CD4-positive, alpha-beta T cell (primary cell): ENCODE measurements around the gene ZNF516. TPM values are rescaled to one million over a fixed set of nuclear protein-coding genes. Genes with fewer than 3 reads are reported as not detected.

Experiments
- ATAC-seq: fragments of 200-7000 bp; cut with Tn5 transposase; one replicate; pipeline ENCODE4 v1.10.0; 2022; ENCODE audit warnings: mild to moderate bottlenecking; ENCODE audit not compliant: poor library complexity
- CTCF ChIA-PET: fragments of 350-600 bp; sonication (Branson Sonifier 250); formaldehyde crosslinking; loops from one replicate; lab custom pipeline; 2021; ENCODE audit warnings: antibody characterized with exemption, inconsistent platforms; lab: Charles Lee
- POLR2A ChIA-PET: fragments of 350-600 bp; sonication (Branson Sonifier 250); formaldehyde crosslinking; loops from one replicate; lab custom pipeline; 2021; ENCODE audit warnings: antibody characterized with exemption, inconsistent platforms; lab: Charles Lee
- DNase-seq, 14 experiments: peaks; one replicate each; pipeline ENCODE4 v3.0.0-alpha.2; 2013 to 2020; ENCODE audit warnings: mixed read lengths in 2 of 14
- H3K27ac ChIP-seq, 2 donors: one replicate each; pipeline versions ENCODE4 v1.5.1 to v1.7.0; 2013; ENCODE audit warnings: low read length in 2 of 2, low read depth in 1 of 2, mild to moderate bottlenecking in 1 of 2
- H3K27me3 ChIP-seq, 2 experiments: 1 replicate in 1 of 2; 2 replicates in 1 of 2; pipeline versions ENCODE4 v1.6.1 to v1.7.0; 2013; ENCODE audit warnings: low read length in 2 of 2, control low read depth in 1 of 2, mild to moderate bottlenecking in 1 of 2, moderate library complexity in 1 of 2; ENCODE audit not compliant: insufficient read depth in 2 of 2, control insufficient read depth in 1 of 2
- H3K36me3 ChIP-seq: one replicate; pipeline ENCODE4 v1.6.1; 2013; ENCODE audit warnings: low read length, control low read depth; ENCODE audit not compliant: insufficient read depth
- H3K4me1 ChIP-seq: one replicate; pipeline ENCODE4 v1.6.1; 2013; ENCODE audit warnings: low read length, control low read depth; ENCODE audit not compliant: insufficient read depth
- H3K4me3 ChIP-seq: one replicate; pipeline ENCODE4 v1.5.1; 2013; ENCODE audit warnings: mild to moderate bottlenecking, low read length, moderate library complexity
- H3K9me3 ChIP-seq, 2 experiments: 1 replicate in 1 of 2; 2 replicates in 1 of 2; pipeline versions ENCODE4 v1.6.1 to v1.7.0; 2013; ENCODE audit warnings: low read length in 2 of 2, mild to moderate bottlenecking in 2 of 2, control low read depth in 1 of 2, moderate library complexity in 1 of 2; ENCODE audit not compliant: control insufficient read depth in 1 of 2, insufficient read depth in 1 of 2
- H3K27ac Mint-ChIP-seq: one replicate; pipeline ENCODE4 v1.8.0; 2020; ENCODE audit warnings: mixed read lengths
- H3K27me3 Mint-ChIP-seq: one replicate; pipeline ENCODE4 v1.8.0; 2021; ENCODE audit warnings: mixed read lengths
- H3K36me3 Mint-ChIP-seq: one replicate; pipeline ENCODE4 v1.8.0; 2021; ENCODE audit warnings: low read depth, mixed read lengths
- H3K4me1 Mint-ChIP-seq: one replicate; pipeline ENCODE4 v1.8.0; 2021; ENCODE audit warnings: low read depth, mixed read lengths
- H3K4me3 Mint-ChIP-seq: one replicate; pipeline ENCODE4 v1.8.0; 2020; ENCODE audit warnings: mild to moderate bottlenecking, mixed read lengths
- H3K9me3 Mint-ChIP-seq: one replicate; pipeline ENCODE4 v1.8.0; 2020; ENCODE audit warnings: mixed read lengths
- CTCF ChIP-seq: fragments of 200-600 bp; IDR thresholded peaks from one replicate; pipeline ENCODE4 v1.8.0; 2022; ENCODE audit warnings: antibody characterized with exemption, mild to moderate bottlenecking
- intact Hi-C, 2 experiments: fragments of 100-400 bp; cut with DNase I in 1 of 2; cut with micrococcal nuclease in 1 of 2; formaldehyde crosslinking; loops; one replicate each; pipeline versions ENCODE4 v1.15.1 to v1.9.0; 2023 to 2025; cut with DNase I, micrococcal nuclease
- total RNA-seq, 174 experiments: library from RNA in 2 of 174; stranded (reverse) in 2 of 174; gene quantifications; one replicate each; pipeline ENCODE4 v1.2.3 and lab custom pipeline; 2021 to 2026

The ZNF516 gene
- total RNA-seq, 2 experiments from 2014 or later, result 22.4 to 29.3 TPM

- Mint-ChIP-seq H3K9me3 (no peaks in the 10 kb centered on the region), H3K4me3 (no peak overlapping the region), H3K4me1 (peaks cover 43% of the 10 kb centered on the region), H3K36me3 (no peaks in the 10 kb centered on the region), H3K27me3 (no peaks in the 10 kb centered on the region), H3K27ac (no peak overlapping the region)
- Histone ChIP-seq H3K4me1 (peaks cover 34% of the 10 kb centered on the region), H3K36me3 (no peaks in the 10 kb centered on the region), H3K27me3 (peaks cover 0 to 2% of the 10 kb centered on the region in 2 experiments), H3K4me3 (no peak overlapping the region), H3K27ac (no peak overlapping the region), H3K9me3 (no peaks in the 10 kb centered on the region)
- ChIA-PET CTCF (no interaction called here), POLR2A (interaction anchor here (1.2 kb wide), 1 partner anchor 332 kb away, joined by 6 read pairs; no protein-coding TSS in a partner anchor)
- TF ChIP-seq CTCF, result no peak
- ATAC-seq (no peak), DNase-seq (no peak)
- intact Hi-C loops, result no loop called here
Observed at GRCh38 chr18:76388891-76389423, 106.1 kb downstream of the ZNF516 start.

- Histone ChIP-seq H3K4me1 (peaks cover 34% of the 10 kb centered on the region), H3K36me3 (no peaks in the 10 kb centered on the region), H3K4me3 (no peak overlapping the region), H3K27ac (no peak overlapping the region), H3K9me3 (no peaks in the 10 kb centered on the region), H3K27me3 (peaks cover 0 to 2% of the 10 kb centered on the region in 2 experiments)
- Mint-ChIP-seq H3K36me3 (no peaks in the 10 kb centered on the region), H3K4me3 (no peak overlapping the region), H3K27me3 (no peaks in the 10 kb centered on the region), H3K27ac (no peak overlapping the region), H3K9me3 (no peaks in the 10 kb centered on the region), H3K4me1 (peaks cover 43% of the 10 kb centered on the region)
- ATAC-seq, result no peak
- no peak for TF ChIP-seq CTCF
- ChIA-PET CTCF (no interaction called here), POLR2A (no interaction called here)
- DNase-seq, result no peak
- intact Hi-C loops, result no loop called here
Observed at GRCh38 chr18:76388261-76388660, 106.8 kb downstream of the ZNF516 start.

- POLR2A ChIA-PET, result interaction anchor here (0.6 kb wide), 1 partner anchor 743 kb away, joined by 4 read pairs; no protein-coding TSS in a partner anchor
- Mint-ChIP-seq H3K9me3 (no peaks in the 10 kb centered on the region), H3K27ac (no peak overlapping the region), H3K36me3 (no peaks in the 10 kb centered on the region), H3K4me1 (peaks cover 43% of the 10 kb centered on the region), H3K27me3 (no peaks in the 10 kb centered on the region), H3K4me3 (no peak overlapping the region)
- Histone ChIP-seq H3K27me3 (peaks cover 0 to 2% of the 10 kb centered on the region in 2 experiments), H3K4me1 (peaks cover 34% of the 10 kb centered on the region), H3K4me3 (no peak overlapping the region), H3K36me3 (no peaks in the 10 kb centered on the region), H3K9me3 (no peaks in the 10 kb centered on the region), H3K27ac (no peak overlapping the region)
- CTCF ChIA-PET, result no interaction called here
- intact Hi-C loops, result no loop called here
- TF ChIP-seq CTCF, result no peak
- ATAC-seq, result no peak
- no peak for DNase-seq
Observed at GRCh38 chr18:76387608-76388007, 107.4 kb downstream of the ZNF516 start.
